ENCODE results near the gene SEBOX. TPM values are rescaled to one million over a fixed set of nuclear protein-coding genes. Genes with fewer than 3 reads are reported as not detected.

The SEBOX gene
- total RNA-seq, 6 donors from 2014 or later = not detected

DNA sequence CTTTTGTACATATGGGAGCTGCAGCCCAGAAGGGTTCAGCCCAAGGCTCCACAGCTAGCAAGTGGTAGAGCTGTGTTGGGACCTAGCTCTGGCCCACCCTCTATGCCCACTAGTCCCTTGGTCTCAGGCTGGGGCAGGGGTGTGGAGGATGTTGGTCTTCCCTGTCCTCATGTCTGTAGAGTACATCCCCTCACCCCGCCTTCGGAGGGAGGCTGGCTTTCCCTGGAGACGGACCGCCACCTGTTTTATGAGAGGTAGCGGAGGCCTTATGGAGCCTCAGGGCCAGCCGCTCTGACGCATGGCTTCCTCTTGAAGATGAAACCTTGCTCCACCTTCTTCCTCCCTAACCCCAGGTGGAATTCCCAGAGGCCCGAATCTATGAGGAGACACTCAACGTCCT, 21.0 kb downstream of the SEBOX start:
- 87 to 94% methylated on average over 7 to 9 of the region's 9 CpGs for WGBS, 2 donors
- Histone ChIP-seq H3K27ac (no peak overlapping the region), H3K4me1 (peaks cover 11 to 23% (median 17%) of the 10 kb centered on the region in 4 donors), H3K4me3 (no peak overlapping the region), H3K9me3 (no peaks in the 10 kb centered on the region), H3K27me3 (no peaks in the 10 kb centered on the region), H3K36me3 (peaks cover 55 to 98% (median 89%) of the 10 kb centered on the region in 4 donors)
- no peak for DNase-seq
- no peak for ATAC-seq (ENCODE audit: low FRiP score in 2 of 2)
- TF ChIP-seq EP300 (IDR thresholded peaks at IDR 0.05) (no peak), POLR2A (IDR thresholded peaks at IDR 0.05) (no peak), POLR2AphosphoS5 (IDR thresholded peaks at IDR 0.05) (no peak)
- TF ChIP-seq, protein P1, sequence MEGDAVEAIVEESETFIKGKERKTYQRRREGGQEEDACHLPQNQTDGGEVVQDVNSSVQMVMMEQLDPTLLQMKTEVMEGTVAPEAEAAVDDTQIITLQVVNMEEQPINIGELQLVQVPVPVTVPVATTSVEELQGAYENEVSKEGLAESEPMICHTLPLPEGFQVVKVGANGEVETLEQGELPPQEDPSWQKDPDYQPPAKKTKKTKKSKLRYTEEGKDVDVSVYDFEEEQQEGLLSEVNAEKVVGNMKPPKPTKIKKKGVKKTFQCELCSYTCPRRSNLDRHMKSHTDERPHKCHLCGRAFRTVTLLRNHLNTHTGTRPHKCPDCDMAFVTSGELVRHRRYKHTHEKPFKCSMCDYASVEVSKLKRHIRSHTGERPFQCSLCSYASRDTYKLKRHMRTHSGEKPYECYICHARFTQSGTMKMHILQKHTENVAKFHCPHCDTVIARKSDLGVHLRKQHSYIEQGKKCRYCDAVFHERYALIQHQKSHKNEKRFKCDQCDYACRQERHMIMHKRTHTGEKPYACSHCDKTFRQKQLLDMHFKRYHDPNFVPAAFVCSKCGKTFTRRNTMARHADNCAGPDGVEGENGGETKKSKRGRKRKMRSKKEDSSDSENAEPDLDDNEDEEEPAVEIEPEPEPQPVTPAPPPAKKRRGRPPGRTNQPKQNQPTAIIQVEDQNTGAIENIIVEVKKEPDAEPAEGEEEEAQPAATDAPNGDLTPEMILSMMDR (IDR thresholded peaks at IDR 0.05) = no peak

DNA sequence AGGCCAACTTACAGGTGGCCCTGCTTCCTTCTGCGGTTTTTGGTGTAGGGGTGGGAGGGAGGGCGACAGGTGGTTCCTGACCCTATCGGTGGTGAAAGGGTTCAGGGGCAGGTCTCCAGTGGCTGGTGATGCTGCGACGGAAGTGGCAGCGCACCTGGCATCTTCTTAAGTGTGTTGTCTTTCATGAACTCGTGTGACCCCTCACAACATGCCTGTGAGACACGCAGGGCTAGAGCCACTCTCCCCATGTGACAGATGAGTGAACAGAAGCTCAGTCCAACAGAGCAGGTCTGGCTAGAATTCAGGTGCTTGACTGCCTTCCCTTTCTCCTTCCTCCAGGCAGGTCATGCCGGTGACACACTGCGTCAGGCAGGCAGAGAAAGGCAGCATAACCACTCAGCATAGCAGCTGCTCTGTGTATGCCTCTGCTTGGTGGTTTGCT, 21.5 kb downstream of the SEBOX start:
- no peak overlapping the region for H3K4me3 ChIP-seq
- WGBS, 2 donors = 79 to 89% methylated on average over 3 to 10 of the region's 10 CpGs
- H3K27me3 ChIP-seq = no peaks in the 10 kb centered on the region
- no peaks in the 10 kb centered on the region for H3K9me3 ChIP-seq
- ATAC-seq (ENCODE audit: low FRiP score in 2 of 2) (no peak), DNase-seq (no peak)
- TF ChIP-seq EP300 (IDR thresholded peaks at IDR 0.05) (no peak), POLR2A (IDR thresholded peaks at IDR 0.05) (no peak), POLR2AphosphoS5 (IDR thresholded peaks at IDR 0.05) (no peak)
- TF ChIP-seq, protein P1 (IDR thresholded peaks at IDR 0.05) = no peak
- peaks cover 54 to 93% (median 86%) of the 10 kb centered on the region in 4 donors for H3K36me3 ChIP-seq
- peaks cover 11 to 23% (median 19%) of the 10 kb centered on the region in 4 donors for H3K4me1 ChIP-seq
- no peak overlapping the region for H3K27ac ChIP-seq

DNA sequence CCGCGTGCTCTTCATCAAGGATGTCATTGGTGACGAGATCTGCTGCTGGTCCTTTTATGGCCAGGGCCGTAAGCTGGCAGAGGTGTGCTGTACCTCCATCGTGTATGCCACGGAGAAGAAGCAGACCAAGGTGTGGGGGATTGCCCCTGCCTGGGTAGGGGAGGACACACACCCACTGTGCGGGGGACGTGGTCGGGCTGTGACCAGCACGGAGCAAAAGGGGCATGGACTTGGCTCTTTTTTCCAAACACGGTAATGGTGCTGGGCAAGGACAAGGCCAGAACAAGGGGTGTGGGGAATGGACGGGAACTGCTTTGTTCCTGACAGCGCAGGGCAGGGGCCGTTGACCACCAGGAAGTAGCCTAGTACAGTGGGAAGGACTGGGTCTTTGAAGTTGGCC, 22.7 kb downstream of the SEBOX start:
- ATAC-seq (ENCODE audit: low FRiP score in 2 of 2) (no peak), DNase-seq (peak in 1 of 2 donors; percentile 50)
- WGBS, 2 donors = 90 to 94% methylated on average over 14 of the region's 14 CpGs
- H3K9me3 ChIP-seq = no peaks in the 10 kb centered on the region
- no peaks in the 10 kb centered on the region for H3K27me3 ChIP-seq
- peaks cover 17 to 29% (median 25%) of the 10 kb centered on the region in 4 donors for H3K4me1 ChIP-seq
- peaks cover 42 to 81% (median 76%) of the 10 kb centered on the region in 4 donors for H3K36me3 ChIP-seq
- no peak overlapping the region for H3K27ac ChIP-seq
- no peak overlapping the region for H3K4me3 ChIP-seq
- no peak for TF ChIP-seq POLR2AphosphoS5 (IDR thresholded peaks at IDR 0.05)
- TF ChIP-seq, protein P1 (IDR thresholded peaks at IDR 0.05) = no peak
- TF ChIP-seq POLR2A (IDR thresholded peaks at IDR 0.05) = no peak
- TF ChIP-seq EP300 (IDR thresholded peaks at IDR 0.05) = no peak

DNA sequence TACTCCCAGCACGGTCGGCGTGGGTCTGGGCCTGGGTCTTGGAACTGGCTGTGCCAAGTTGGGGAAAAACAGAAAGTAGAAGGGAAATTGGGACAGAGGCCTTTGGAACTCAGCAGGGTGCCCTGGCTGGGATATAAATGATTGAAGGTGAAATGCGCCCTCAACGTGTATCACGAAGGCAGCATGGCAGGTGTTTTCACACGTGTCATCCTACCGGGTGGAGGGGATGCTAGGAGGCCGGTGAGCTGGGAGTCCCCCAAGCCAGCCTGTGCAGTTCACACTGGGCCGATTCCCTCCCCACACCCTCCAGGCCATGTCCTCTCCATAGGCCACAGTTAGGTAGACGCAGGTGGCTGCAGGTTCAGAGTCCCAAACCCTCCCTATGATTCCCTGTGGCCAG, 23.5 kb downstream of the SEBOX start:
- TF ChIP-seq POLR2AphosphoS5 (IDR thresholded peaks at IDR 0.05) (no peak), EP300 (IDR thresholded peaks at IDR 0.05) (no peak)
- TF ChIP-seq, protein P1 (IDR thresholded peaks at IDR 0.05) = no peak
- H3K27ac ChIP-seq = no peak overlapping the region
- ATAC-seq (ENCODE audit: low FRiP score in 2 of 2) = no peak
- no peaks in the 10 kb centered on the region for H3K9me3 ChIP-seq
- peaks cover 19 to 33% (median 26%) of the 10 kb centered on the region in 4 donors for H3K4me1 ChIP-seq
- WGBS, 2 donors = 91 to 94% methylated on average over 10 to 11 of the region's 11 CpGs
- no peaks in the 10 kb centered on the region for H3K27me3 ChIP-seq
- peaks cover 36 to 73% (median 68%) of the 10 kb centered on the region in 4 donors for H3K36me3 ChIP-seq
- H3K4me3 ChIP-seq = no peak overlapping the region
- no peak for DNase-seq

DNA sequence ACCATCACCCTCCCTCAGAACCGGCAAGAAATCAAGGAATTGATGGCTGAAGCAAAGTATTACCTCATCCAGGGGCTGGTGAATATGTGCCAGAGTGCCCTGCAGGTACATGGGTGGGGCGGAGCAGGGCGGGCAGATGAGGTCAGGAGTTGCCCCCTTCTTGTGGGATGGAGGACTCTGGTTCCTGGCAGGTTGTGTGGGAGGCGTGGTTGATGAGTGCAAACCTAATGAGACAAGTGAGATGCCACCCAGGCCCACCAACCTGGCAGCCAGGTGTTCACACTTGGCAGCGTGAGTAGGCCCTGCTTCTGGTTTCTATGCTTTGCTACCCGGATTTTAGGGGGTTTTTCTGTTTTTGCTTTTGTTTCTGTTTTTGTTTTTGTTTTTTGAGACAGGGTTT, 24.6 kb downstream of the SEBOX start:
- H3K4me1 ChIP-seq = peaks cover 24 to 41% (median 26%) of the 10 kb centered on the region in 4 donors
- DNase-seq = no peak
- H3K4me3 ChIP-seq = no peak overlapping the region
- peaks cover 36 to 62% (median 58%) of the 10 kb centered on the region in 4 donors for H3K36me3 ChIP-seq
- no peak overlapping the region for H3K27ac ChIP-seq
- TF ChIP-seq POLR2AphosphoS5 (IDR thresholded peaks at IDR 0.05) (no peak), EP300 (IDR thresholded peaks at IDR 0.05) (no peak), POLR2A (IDR thresholded peaks at IDR 0.05) (no peak)
- TF ChIP-seq, protein P1 (IDR thresholded peaks at IDR 0.05) = no peak
- no peak for ATAC-seq (ENCODE audit: low FRiP score in 2 of 2)
- no peaks in the 10 kb centered on the region for H3K27me3 ChIP-seq
- WGBS, 2 donors = 85 to 95% methylated on average over 6 of the region's 6 CpGs
- no peaks in the 10 kb centered on the region for H3K9me3 ChIP-seq

Data from upper lobe of left lung (tissue), 6 donors.